Liver (tissue), 9 donors: ENCODE data around the gene CCDC158. TPM values are rescaled to one million over a fixed set of nuclear protein-coding genes. Genes with fewer than 3 reads are reported as not detected.

Experiments used
- DNase-seq: peaks from one replicate; pipeline ENCODE4 v3.0.0-alpha.2; 2017; ENCODE audit warnings: low spot score
- H3K27ac ChIP-seq, 2 donors: one replicate each; pipeline ENCODE4 v1.7.0; 2013; ENCODE audit warnings: inconsistent platforms in 2 of 2, low read length in 2 of 2, control low read depth in 1 of 2, low read depth in 1 of 2, mild to moderate bottlenecking in 1 of 2
- H3K27me3 ChIP-seq, 4 donors: one replicate each; pipeline versions ENCODE4 v1.6.1 to v1.7.0; 2013; ENCODE audit warnings: low read length in 3 of 4, inconsistent platforms in 1 of 4, mild to moderate bottlenecking in 1 of 4, moderate library complexity in 1 of 4; ENCODE audit not compliant: control insufficient read depth in 4 of 4, insufficient read depth in 4 of 4
- H3K36me3 ChIP-seq, 4 donors: one replicate each; pipeline versions ENCODE4 v1.6.1 to v1.7.0; 2013; ENCODE audit warnings: low read length in 3 of 4, mild to moderate bottlenecking in 3 of 4, low read depth in 1 of 4, moderate library complexity in 1 of 4; ENCODE audit not compliant: control insufficient read depth in 4 of 4, insufficient read depth in 3 of 4
- H3K4me1 ChIP-seq, 4 donors: one replicate each; pipeline versions ENCODE4 v1.6.1 to v1.7.0; 2013; ENCODE audit warnings: low read length in 3 of 4, mild to moderate bottlenecking in 3 of 4, moderate library complexity in 1 of 4; ENCODE audit not compliant: control insufficient read depth in 4 of 4, insufficient read depth in 4 of 4
- H3K4me3 ChIP-seq, 3 donors: one replicate each; pipeline versions ENCODE4 v1.6.1 to v1.7.0; 2013; ENCODE audit warnings: low read length in 3 of 3, control low read depth in 1 of 3, low read depth in 1 of 3, mild to moderate bottlenecking in 1 of 3
- H3K9ac ChIP-seq, 2 donors: one replicate each; pipeline ENCODE4 v1.7.0; 2013; ENCODE audit warnings: low read length in 2 of 2, mild to moderate bottlenecking in 2 of 2, moderate library complexity in 2 of 2, control low read depth in 1 of 2, low read depth in 1 of 2
- H3K9me3 ChIP-seq, 4 donors: one replicate each; pipeline versions ENCODE4 v1.6.1 to v1.7.0; 2013; ENCODE audit warnings: low read length in 3 of 4; ENCODE audit not compliant: control insufficient read depth in 4 of 4
- ATF3 ChIP-seq: IDR thresholded peaks from 2 replicates; pipeline ENCODE4 v1.6.1; 2016; ENCODE audit warnings: antibody characterized with exemption
- CTCF ChIP-seq: fragments of 150-350 bp; IDR thresholded peaks from 2 replicates; pipeline ENCODE4 v1.5.1; 2017; ENCODE audit warnings: improper control_type of control experiment, low read depth, low read length; ENCODE audit not compliant: missing input control
- EGR1 ChIP-seq, 2 donors: IDR thresholded peaks; 2 replicates each; pipeline ENCODE4 v1.6.1; 2016 to 2018; ENCODE audit warnings: antibody characterized with exemption in 2 of 2, low read depth in 2 of 2
- FOXA1 ChIP-seq: IDR thresholded peaks from 2 replicates; pipeline ENCODE4 v1.6.1; 2016; ENCODE audit warnings: antibody characterized with exemption
- FOXA2 ChIP-seq: IDR thresholded peaks from 2 replicates; pipeline ENCODE4 v1.6.1; 2016; ENCODE audit warnings: antibody characterized with exemption
- GABPA ChIP-seq, 2 donors: IDR thresholded peaks in 1 of 2; conservative IDR thresholded peaks in 1 of 2; 2 replicates each; pipeline ENCODE4 v1.6.1; 2016; ENCODE audit warnings: antibody characterized with exemption in 2 of 2, mild to moderate bottlenecking in 1 of 2, moderate library complexity in 1 of 2
- HNF4A ChIP-seq, 2 donors: conservative IDR thresholded peaks; 2 replicates each; pipeline ENCODE4 v1.6.1; 2016; ENCODE audit warnings: antibody characterized with exemption in 2 of 2, mild to moderate bottlenecking in 2 of 2
- HNF4G ChIP-seq: IDR thresholded peaks from 2 replicates; pipeline ENCODE4 v1.6.1; 2016; ENCODE audit warnings: antibody characterized with exemption
- JUND ChIP-seq, 2 donors: IDR thresholded peaks; 2 replicates each; pipeline ENCODE4 v1.6.1; 2016; ENCODE audit warnings: antibody characterized with exemption in 2 of 2
- MAX ChIP-seq: IDR thresholded peaks from 2 replicates; pipeline ENCODE4 v1.6.1; 2016; ENCODE audit warnings: antibody characterized with exemption
- NR2F2 ChIP-seq: IDR thresholded peaks from 2 replicates; pipeline ENCODE4 v1.6.1; 2016; ENCODE audit warnings: antibody characterized with exemption
- RAD21 ChIP-seq, 2 donors: IDR thresholded peaks; 2 replicates each; pipeline ENCODE4 v1.6.1; 2016; ENCODE audit warnings: antibody characterized with exemption in 2 of 2, mild to moderate bottlenecking in 2 of 2
- REST ChIP-seq: IDR thresholded peaks from 2 replicates; pipeline ENCODE4 v1.6.1; 2016; ENCODE audit warnings: antibody characterized with exemption, mild to moderate bottlenecking
- RXRA ChIP-seq, 2 donors: IDR thresholded peaks; 2 replicates each; pipeline ENCODE4 v1.6.1; 2017 to 2018; ENCODE audit warnings: antibody characterized with exemption in 2 of 2, mild to moderate bottlenecking in 1 of 2
- SP1 ChIP-seq: IDR thresholded peaks from 2 replicates; pipeline ENCODE4 v1.6.1; 2018; ENCODE audit warnings: antibody characterized with exemption, mild to moderate bottlenecking
- YY1 ChIP-seq: IDR thresholded peaks from 2 replicates; pipeline ENCODE4 v1.6.1; 2016; ENCODE audit warnings: antibody characterized with exemption, mild to moderate bottlenecking
- ZBTB33 ChIP-seq: IDR thresholded peaks from 2 replicates; pipeline ENCODE4 v1.6.1; 2016; ENCODE audit warnings: antibody characterized with exemption
- WGBS: extraction: QIAGEN DNeasy Blood & Tissue Kit; methylation state at CpG from one replicate; pipeline ENCODE4 v1.1.7; 2013; 5-methylcytosine and 5-hydroxymethylcytosine counted together
- polyA plus RNA-seq, 2 donors: library from polyadenylated mRNA; stranded (reverse) in 1 of 2; unstranded in 1 of 2; fragments of 200-250 nt in 1 of 2; fragments of >200 nt in 1 of 2; fragmentation: Nextera tagmentation in 1 of 2; extraction: Ambion mirVana in 1 of 2; gene quantifications; one replicate each; pipeline versions ENCODE4 v1.2.1 to v1.2.3, GENCODE V29; 2013 to 2015
- total RNA-seq, 2 donors: library from RNA; depleted of rRNA; stranded (reverse); fragments of >200 nt; gene quantifications; one replicate each; pipeline ENCODE4 v1.2.3, GENCODE V29; 2014
- donor health status: healthy.
- donor health status: healthy.
- donor health status: healthy.
- donor health status: healthy.
- donor health status: healthy.

Gene CCDC158
- total and polyA plus RNA-seq, 4 donors: 0.28 to 4.0 (median 1.1) TPM

- Histone ChIP-seq H3K9ac (no peak overlapping the region), H3K27me3 (no peaks in the 10 kb centered on the region), H3K9me3 (no peaks in the 10 kb centered on the region), H3K4me3 (no peak overlapping the region), H3K4me1 (peaks cover 0 to 41% (median 12%) of the 10 kb centered on the region in 4 donors), H3K27ac (no peak overlapping the region), H3K36me3 (no peaks in the 10 kb centered on the region)
- no peak for TF ChIP-seq YY1
- no peak for TF ChIP-seq RXRA (IDR thresholded peaks at IDR 0.05)
- TF ChIP-seq ZBTB33: no peak
- TF ChIP-seq RAD21 (IDR thresholded peaks at IDR 0.05): no peak
- no peak for TF ChIP-seq MAX
- no peak for TF ChIP-seq FOXA1
- TF ChIP-seq EGR1 (IDR thresholded peaks at IDR 0.05; ENCODE audit: low read depth in 2 of 2): no peak
- no peak for TF ChIP-seq GABPA (IDR thresholded peaks at IDR 0.05 in 1 of 2, conservative IDR thresholded peaks at IDR 0.05 in 1 of 2)
- no peak for TF ChIP-seq CTCF
- DNase-seq: no peak
- WGBS: 86% methylated on average over 11 of the region's 11 CpGs
Observed at GRCh38 chr4:76270244-76271175, 150.4 kb downstream of the CCDC158 start.

- WGBS: 96% methylated on average over 6 of the region's 6 CpGs
- Histone ChIP-seq H3K36me3 (no peaks in the 10 kb centered on the region), H3K9ac (no peak overlapping the region), H3K9me3 (no peaks in the 10 kb centered on the region), H3K27ac (no peak overlapping the region), H3K27me3 (no peaks in the 10 kb centered on the region), H3K4me1 (peaks cover 0 to 16% (median 4%) of the 10 kb centered on the region in 4 donors), H3K4me3 (no peak overlapping the region)
- no peak for DNase-seq
- no peak for TF ChIP-seq REST
- TF ChIP-seq FOXA2: no peak
- TF ChIP-seq ZBTB33: no peak
- no peak for TF ChIP-seq GABPA (IDR thresholded peaks at IDR 0.05 in 1 of 2, conservative IDR thresholded peaks at IDR 0.05 in 1 of 2)
- TF ChIP-seq FOXA1: no peak
- no peak for TF ChIP-seq NR2F2
- TF ChIP-seq HNF4G: no peak
- no peak for TF ChIP-seq EGR1 (IDR thresholded peaks at IDR 0.05; ENCODE audit: low read depth in 2 of 2)
- no peak for TF ChIP-seq RXRA (IDR thresholded peaks at IDR 0.05)
- no peak for TF ChIP-seq RAD21 (IDR thresholded peaks at IDR 0.05)
- TF ChIP-seq HNF4A (conservative IDR thresholded peaks at IDR 0.05): no peak
- TF ChIP-seq JUND (IDR thresholded peaks at IDR 0.05): no peak
- no peak for TF ChIP-seq CTCF
- TF ChIP-seq YY1: no peak
- TF ChIP-seq ATF3: no peak
- no peak for TF ChIP-seq MAX
- TF ChIP-seq SP1: no peak
Observed at GRCh38 chr4:76267811-76268210, 153.1 kb downstream of the CCDC158 start.
